A549 (cell line): ENCODE data around the gene BICRA. TPM values are rescaled to one million over a fixed set of nuclear protein-coding genes. Genes with fewer than 3 reads are reported as not detected.

Experiments
- ATAC-seq, 2 experiments: fragments of 200-7000 bp in 1 of 2; fragments of >200 bp in 1 of 2; cut with Nextera tagmentation in 1 of 2; cut with Tn5 transposase in 1 of 2; 3 replicates each; pipeline versions ENCODE4 v1.8.0 to v1.9.1; 2018 to 2020; ENCODE audit warnings: mild to moderate bottlenecking in 1 of 2, moderate library complexity in 1 of 2
- CTCF ChIA-PET: fragments of 300-600 bp; sonication (Branson Sonifier 250); formaldehyde crosslinking; extraction: SDS; loops from one replicate; lab custom pipeline; 2021; ENCODE audit warnings: antibody characterized with exemption, inconsistent platforms; lab: Yijun Ruan, JAX
- POLR2A ChIA-PET: fragments of 350-600 bp; formaldehyde crosslinking; extraction: SDS; loops from one replicate; lab custom pipeline; 2021; ENCODE audit warnings: antibody characterized with exemption, inconsistent platforms; lab: Yijun Ruan, JAX
- DNase-seq, 2 experiments: peaks; one replicate each; pipeline versions ENCODE4 v3.0.0 to v3.0.0-alpha.2; 2011 to 2016; ENCODE audit warnings: low read depth in 1 of 2, low spot score in 1 of 2
- FAIRE-seq: peaks from 2 replicates; lab custom pipeline; 2011; peaks lifted over from hg19 to GRCh38; lab: Jason Lieb, UNC
- H3K27ac ChIP-seq, 2 experiments: fragments of >200 bp; sonication (Bioruptor Twin); formaldehyde crosslinking; 3 replicates each; pipeline ENCODE4 v1.5.1; 2016 to 2017
- H3K4me1 ChIP-seq: fragments of >200 bp; sonication (Bioruptor Twin); formaldehyde crosslinking; 3 replicates; pipeline ENCODE4 v1.6.1; 2016
- H3K4me2 ChIP-seq: fragments of >200 bp; sonication (Bioruptor Twin); formaldehyde crosslinking; 3 replicates; pipeline ENCODE4 v1.6.1; 2016
- H3K4me3 ChIP-seq: fragments of >200 bp; sonication (Bioruptor Twin); formaldehyde crosslinking; 3 replicates; pipeline ENCODE4 v1.5.1; 2016
- H3K9me3 ChIP-seq: fragments of >200 bp; sonication (Bioruptor Twin); formaldehyde crosslinking; 3 replicates; pipeline ENCODE4 v1.6.1; 2016
- ATOH8 ChIP-seq: fragments of 250-450 bp; sonication (Bioruptor Pico); IDR thresholded peaks from 2 replicates; pipeline ENCODE4 v1.5.0; 2020; ENCODE audit warnings: low read depth, mild to moderate bottlenecking, moderate library complexity
- CBX8 ChIP-seq: fragments of 200-600 bp; sonication (generic); IDR thresholded peaks from 2 replicates; pipeline ENCODE4 v1.6.1; 2016
- CHD4 ChIP-seq: fragments of 200-600 bp; sonication (generic); IDR thresholded peaks from 2 replicates; pipeline ENCODE4 v1.6.1; 2016; ENCODE audit warnings: antibody characterized with exemption, mild to moderate bottlenecking, borderline replicate concordance
- E2F6 ChIP-seq: IDR thresholded peaks from 2 replicates; pipeline ENCODE4 v1.6.1; 2012; ENCODE audit warnings: low read depth, borderline replicate concordance
- EHF ChIP-seq: fragments of 250-450 bp; sonication (Bioruptor Pico); IDR thresholded peaks from 2 replicates; pipeline ENCODE4 v1.5.0; 2020; ENCODE audit warnings: mild to moderate bottlenecking
- ELK1 ChIP-seq: fragments of 150-350 bp; IDR thresholded peaks from 2 replicates; pipeline ENCODE4 v1.6.1; 2014; ENCODE audit warnings: low read depth, mild to moderate bottlenecking, low read length
- EP300 ChIP-seq, 2 experiments: fragments of >200 bp; sonication (Bioruptor Twin); formaldehyde crosslinking; IDR thresholded peaks; 2 replicates in 1 of 2; 3 replicates in 1 of 2; pipeline ENCODE4 v1.6.1; 2016 to 2017
- FOSB ChIP-seq: fragments of 250-450 bp; sonication (Bioruptor Pico); IDR thresholded peaks from 2 replicates; pipeline ENCODE4 v1.5.0; 2020; ENCODE audit warnings: mild to moderate bottlenecking, moderate library complexity
- GATA3 ChIP-seq: IDR thresholded peaks from 2 replicates; pipeline ENCODE4 v1.6.1; 2012; ENCODE audit warnings: borderline replicate concordance
- HDAC2 ChIP-seq: fragments of 200-600 bp; sonication (generic); IDR thresholded peaks from 2 replicates; pipeline ENCODE4 v1.6.1; 2016
- HEYL ChIP-seq: fragments of 250-450 bp; sonication (Bioruptor Pico); IDR thresholded peaks from 2 replicates; pipeline ENCODE4 v1.8.0; 2021; ENCODE audit warnings: mild to moderate bottlenecking, moderate library complexity
- HOXB5 ChIP-seq: fragments of 250-450 bp; sonication (Bioruptor Pico); IDR thresholded peaks from 2 replicates; pipeline ENCODE4 v1.5.0; 2020; ENCODE audit warnings: mild to moderate bottlenecking, moderate library complexity
- JUNB ChIP-seq: fragments of >200 bp; sonication (Bioruptor Twin); formaldehyde crosslinking; IDR thresholded peaks from 2 replicates; pipeline ENCODE4 v1.6.1; 2016
- KDM1A ChIP-seq: fragments of 200-600 bp; sonication (generic); IDR thresholded peaks from 2 replicates; pipeline ENCODE4 v1.6.1; 2016; ENCODE audit warnings: low read depth, mild to moderate bottlenecking
- MAFK ChIP-seq: fragments of 450-650 bp; IDR thresholded peaks from 2 replicates; pipeline ENCODE4 v1.6.1; 2014; ENCODE audit not compliant: partially characterized antibody
- NFE2L2 ChIP-seq: fragments of 150-350 bp; conservative IDR thresholded peaks from 2 replicates; pipeline ENCODE4 v1.6.1; 2014; ENCODE audit warnings: low read length
- NR3C1 ChIP-seq: fragments of >200 bp; sonication (Bioruptor Twin); formaldehyde crosslinking; IDR thresholded peaks from 3 replicates; pipeline ENCODE4 v1.6.1; 2017
- PHF8 ChIP-seq: fragments of 200-600 bp; sonication (generic); IDR thresholded peaks from 2 replicates; pipeline ENCODE4 v1.6.1; 2016; ENCODE audit warnings: low read depth, mild to moderate bottlenecking, antibody characterized with exemption, moderate library complexity, borderline replicate concordance
- POLR2A ChIP-seq: IDR thresholded peaks from 2 replicates; pipeline ENCODE4 v1.6.1; 2012; ENCODE audit warnings: mild to moderate bottlenecking, low read length
- RAD21 ChIP-seq, 2 experiments: fragments of >200 bp in 1 of 2; sonication (Bioruptor Twin) in 1 of 2; formaldehyde crosslinking in 1 of 2; IDR thresholded peaks in 1 of 2; conservative IDR thresholded peaks in 1 of 2; 2 replicates in 1 of 2; 3 replicates in 1 of 2; pipeline ENCODE4 v1.6.1; 2012 to 2018; ENCODE audit warnings: inconsistent platforms in 1 of 2
- RCOR1 ChIP-seq: fragments of 150-350 bp; IDR thresholded peaks from 2 replicates; pipeline ENCODE4 v1.6.1; 2014; ENCODE audit warnings: antibody characterized with exemption, low read length, low read depth
- RNF2 ChIP-seq: fragments of 200-600 bp; sonication (generic); IDR thresholded peaks from 2 replicates; pipeline ENCODE4 v1.6.1; 2016; ENCODE audit warnings: low read depth, mild to moderate bottlenecking, antibody characterized with exemption, moderate library complexity, borderline replicate concordance
- ZC3H11A ChIP-seq: fragments of 450-650 bp; IDR thresholded peaks from 2 replicates; pipeline ENCODE4 v1.6.1; 2014; ENCODE audit warnings: antibody characterized with exemption, mild to moderate bottlenecking
- ZNF302 ChIP-seq: fragments of 250-450 bp; sonication (Bioruptor Pico); IDR thresholded peaks from 2 replicates; pipeline ENCODE4 v1.9.0; 2021; ENCODE audit warnings: inconsistent platforms, mild to moderate bottlenecking, moderate library complexity
- WGBS: methylation state at CpG from one replicate; pipeline ENCODE4 v1.1.6; 2017; ENCODE audit errors: missing lambda C conversion rate; 5-methylcytosine and 5-hydroxymethylcytosine counted together
- polyA plus RNA-seq, 4 experiments: library from polyadenylated mRNA; depleted of rRNA in 3 of 4; stranded (reverse); fragments of >200 nt; fragmentation: RNase III in 1 of 4; extraction: RNeasy Plus Mini Kit Qiagen cat#74134 plus additional on column Dnase treatment in 1 of 4; gene quantifications; 2 replicates in 3 of 4; 3 replicates in 1 of 4; pipeline ENCODE4 v1.2.3, GENCODE V29; 2011 to 2017

BICRA gene
- polyA plus RNA-seq, 2 of the 4 experiments (the other 2 are of a cell fraction), result 0.83 to 12.4 TPM

- no peak for TF ChIP-seq KDM1A
- no peak for TF ChIP-seq RNF2
- TF ChIP-seq ELK1, result no peak
- no peak for TF ChIP-seq NR3C1
- no peak for TF ChIP-seq HOXB5 (CRISPR knock-in tag)
- no peak for TF ChIP-seq E2F6
- TF ChIP-seq FOSB (CRISPR knock-in tag), result no peak
- TF ChIP-seq EHF, result no peak
These were observed 65.6 kb downstream of the BICRA start (continued) for GRCh38 chr19:47674548-47674947.

GRCh38 chr19:47675271-47675670, 66.3 kb downstream of the BICRA start:
- ChIA-PET POLR2A (no interaction called here), CTCF (interaction anchor here (0.8 to 1.7 kb wide), 4 partner anchors 18 to 191 kb away, joined by 3 to 5 read pairs (median 4); partner anchors contain the start of gene KPTN)
- no peak; a peak in 1 of 6 replicates for ATAC-seq
- Histone ChIP-seq H3K4me2 (no peak overlapping the region), H3K27ac (no peak overlapping the region), H3K4me1 (no peaks in the 10 kb centered on the region), H3K9me3 (no peaks in the 10 kb centered on the region), H3K4me3 (no peak overlapping the region)
- FAIRE-seq, result no peak
- no peak for TF ChIP-seq ZC3H11A
- no peak for TF ChIP-seq RCOR1
- TF ChIP-seq NFE2L2, result no peak
- no peak for TF ChIP-seq FOSB (CRISPR knock-in tag)
- TF ChIP-seq JUNB, result no peak
- TF ChIP-seq POLR2A, result no peak
- no peak for DNase-seq
- WGBS, result 93% methylated on average over 12 of the region's 12 CpGs

GRCh38 chr19:47675859-47676258, 66.9 kb downstream of the BICRA start:
- WGBS, result 81% methylated on average over 8 of the region's 8 CpGs
- no peak overlapping the region for H3K27ac ChIP-seq
- no peak overlapping the region for H3K4me3 ChIP-seq
- DNase-seq (no peak), FAIRE-seq (no peak), ATAC-seq (no peak)
- no peaks in the 10 kb centered on the region for H3K4me1 ChIP-seq
- no peaks in the 10 kb centered on the region for H3K9me3 ChIP-seq
- ChIA-PET POLR2A (no interaction called here), CTCF (interaction anchor here (0.8 to 2.9 kb wide), 3 partner anchors 17 to 24 kb away, joined by 3 to 9 read pairs (median 5); no protein-coding TSS in a partner anchor)
- no peak overlapping the region for H3K4me2 ChIP-seq
- no peak for TF ChIP-seq ZNF302
- TF ChIP-seq CHD4, result no peak
- no peak for TF ChIP-seq NFE2L2
- no peak for TF ChIP-seq NR3C1
- no peak for TF ChIP-seq HEYL (CRISPR knock-in tag)
- TF ChIP-seq CBX8, result no peak
- no peak for TF ChIP-seq EP300 (IDR thresholded peaks at IDR 0.05)
- no peak for TF ChIP-seq HOXB5 (CRISPR knock-in tag)
- no peak for TF ChIP-seq ATOH8
- TF ChIP-seq PHF8, result no peak
- no peak for TF ChIP-seq GATA3
- TF ChIP-seq ELK1, result no peak
- no peak for TF ChIP-seq RAD21 (conservative IDR thresholded peaks at IDR 0.05 in 1 of 2, IDR thresholded peaks at IDR 0.05 in 1 of 2)
- no peak for TF ChIP-seq HDAC2
- TF ChIP-seq MAFK, result no peak
